PC-3 (cell line): Measurements from ENCODE around the gene PRKCQ. TPM values are rescaled to one million over a fixed set of nuclear protein-coding genes. Genes with fewer than 3 reads are reported as not detected.

Experiments used
- ATAC-seq: fragments of 200-7000 bp; cut with Tn5 transposase; 2 replicates; pipeline ENCODE4 v1.9.1; 2020; ENCODE audit warnings: mild to moderate bottlenecking, moderate library complexity
- BruUV-seq: library from RNA; stranded (reverse); fragments of 400-500 nt; replicated peaks from 2 replicates; lab custom pipeline; 2021; lab: Mats Ljungman, UMichigan
- CTCF ChIA-PET: fragments of 300-600 bp; sonication (Branson Sonifier 250); formaldehyde crosslinking; loops from one replicate; lab custom pipeline; 2022; ENCODE audit warnings: antibody characterized with exemption; lab: Charles Lee
- POLR2A ChIA-PET: fragments of 300-600 bp; sonication (Branson Sonifier 250); formaldehyde crosslinking; loops from one replicate; lab custom pipeline; 2022; ENCODE audit warnings: antibody characterized with exemption; ENCODE audit not compliant: unreplicated experiment; lab: Charles Lee
- DNase-seq: peaks from one replicate; pipeline ENCODE4 v3.0.0-alpha.2; 2015
- H2AFZ ChIP-seq: fragments of 300-600 bp; sonication (generic); 2 replicates; pipeline ENCODE4 v1.6.0; 2016; ENCODE audit warnings: antibody characterized with exemption, low read length
- H3F3A ChIP-seq: fragments of 300-600 bp; sonication (generic); one replicate; pipeline ENCODE4 v1.6.0; 2017; ENCODE audit warnings: antibody characterized with exemption, low read length, control low read depth, mild to moderate bottlenecking; ENCODE audit not compliant: unreplicated experiment
- H3K27ac ChIP-seq: fragments of 300-600 bp; sonication (generic); 2 replicates; pipeline ENCODE4 v1.5.1; 2016; ENCODE audit warnings: mild to moderate bottlenecking, low read length
- H3K27me3 ChIP-seq: fragments of 300-600 bp; sonication (generic); 2 replicates; pipeline ENCODE4 v1.6.1; 2016; ENCODE audit warnings: low read length, mixed read lengths
- H3K36me3 ChIP-seq: fragments of 300-600 bp; sonication (generic); 2 replicates; pipeline ENCODE4 v1.6.1; 2016; ENCODE audit warnings: low read depth, mixed run types, low read length, mixed read lengths
- H3K4me1 ChIP-seq: fragments of 300-600 bp; sonication (generic); 2 replicates; pipeline ENCODE4 v1.5.1; 2016; ENCODE audit warnings: low read length; ENCODE audit not compliant: insufficient read depth
- H3K4me2 ChIP-seq: fragments of 300-600 bp; sonication (generic); 2 replicates; pipeline ENCODE4 v1.6.0; 2016; ENCODE audit warnings: low read length
- H3K4me3 ChIP-seq: fragments of 300-600 bp; sonication (generic); 2 replicates; pipeline ENCODE4 v1.5.1; 2016; ENCODE audit warnings: mild to moderate bottlenecking, low read length, mixed read lengths
- H3K79me2 ChIP-seq: fragments of 300-600 bp; sonication (generic); 2 replicates; pipeline ENCODE4 v1.6.1; 2017; ENCODE audit warnings: low read length, mixed read lengths
- H3K9ac ChIP-seq: fragments of 300-600 bp; sonication (generic); 2 replicates; pipeline ENCODE4 v1.6.0; 2016; ENCODE audit warnings: mild to moderate bottlenecking, low read length
- H3K9me2 ChIP-seq: fragments of 300-600 bp; sonication (generic); replicated peaks from 2 replicates; pipeline ENCODE4 v1.6.1; 2016; ENCODE audit warnings: mixed run types, low read length, mixed read lengths
- H3K9me3 ChIP-seq: fragments of 300-600 bp; sonication (generic); 2 replicates; pipeline ENCODE4 v1.6.1; 2016; ENCODE audit warnings: low read length, mixed read lengths
- H4K20me1 ChIP-seq: fragments of 300-600 bp; sonication (generic); 2 replicates; pipeline ENCODE4 v1.6.1; 2016; ENCODE audit warnings: low read length, mixed read lengths
- CTCF ChIP-seq: fragments of 300-600 bp; sonication (generic); conservative IDR thresholded peaks from 2 replicates; pipeline ENCODE4 v1.5.1; 2017; ENCODE audit warnings: antibody characterized with exemption, low read depth, mild to moderate bottlenecking, low read length
- EZH2 ChIP-seq: fragments of 300-600 bp; sonication (generic); IDR thresholded peaks from one replicate; pipeline ENCODE4 v1.6.1; 2017; ENCODE audit warnings: antibody characterized with exemption, mild to moderate bottlenecking, low read length; ENCODE audit not compliant: unreplicated experiment
- EZH2phosphoT487 ChIP-seq: fragments of 300-600 bp; sonication (generic); IDR thresholded peaks from 2 replicates; pipeline ENCODE4 v1.6.1; 2018; ENCODE audit warnings: mild to moderate bottlenecking, antibody characterized with exemption, low read length, borderline replicate concordance
- intact Hi-C: fragments of 100-400 bp; cut with micrococcal nuclease; formaldehyde crosslinking; loops from 2 replicates; pipeline ENCODE4 v1.9.0; 2023
- total RNA-seq: library from RNA; depleted of rRNA; stranded (reverse); fragments of >200 nt; gene quantifications from 2 replicates; pipeline ENCODE4 v1.2.3, GENCODE V29; 2014

The PRKCQ gene
- total RNA-seq, 1 experiment from 2014 or later = not detected

GRCh38 chr10:6512182-6512581 lies 67.9 kb downstream of the PRKCQ start:
- Histone ChIP-seq H3K4me1 (no peaks in the 10 kb centered on the region), H3K9me2 (no peaks in the 10 kb centered on the region), H3K4me3 (no peak overlapping the region), H2AFZ (no peak overlapping the region), H3K27me3 (peaks cover 76% of the 10 kb centered on the region), H3K4me2 (no peak overlapping the region), H4K20me1 (no peaks in the 10 kb centered on the region), H3K9me3 (no peaks in the 10 kb centered on the region), H3F3A (no peaks in the 10 kb centered on the region), H3K36me3 (no peaks in the 10 kb centered on the region), H3K9ac (no peak overlapping the region), H3K79me2 (no peaks in the 10 kb centered on the region), H3K27ac (no peak overlapping the region)
- CTCF ChIA-PET = no interaction called here
- ATAC-seq (no peak), DNase-seq (no peak)
- intact Hi-C loops = no loop called here
- POLR2A ChIA-PET = no interaction called here
- TF ChIP-seq CTCF = no peak
- TF ChIP-seq EZH2phosphoT487 = no peak
- no peak for TF ChIP-seq EZH2
- BruUV-seq = no TSS peak

GRCh38 chr10:6511347-6511746 lies 68.7 kb downstream of the PRKCQ start:
- H3K27ac ChIP-seq = no peak overlapping the region
- no TSS peak for BruUV-seq
- H3K9me3 ChIP-seq = no peaks in the 10 kb centered on the region
- peaks cover 76% of the 10 kb centered on the region for H3K27me3 ChIP-seq
- H3F3A ChIP-seq = no peaks in the 10 kb centered on the region
- H3K79me2 ChIP-seq = no peaks in the 10 kb centered on the region
- H3K36me3 ChIP-seq = no peaks in the 10 kb centered on the region
- no peaks in the 10 kb centered on the region for H3K9me2 ChIP-seq
- intact Hi-C loops = no loop called here
- ATAC-seq (no peak), DNase-seq (no peak)
- no peak overlapping the region for H3K9ac ChIP-seq
- no peak for TF ChIP-seq EZH2phosphoT487
- no peak for TF ChIP-seq EZH2
- no peak for TF ChIP-seq CTCF
- no peaks in the 10 kb centered on the region for H4K20me1 ChIP-seq
- no peak overlapping the region for H3K4me2 ChIP-seq
- no peak overlapping the region for H2AFZ ChIP-seq
- ChIA-PET CTCF (no interaction called here), POLR2A (no interaction called here)
- H3K4me1 ChIP-seq = no peaks in the 10 kb centered on the region
- no peak overlapping the region for H3K4me3 ChIP-seq

DNA sequence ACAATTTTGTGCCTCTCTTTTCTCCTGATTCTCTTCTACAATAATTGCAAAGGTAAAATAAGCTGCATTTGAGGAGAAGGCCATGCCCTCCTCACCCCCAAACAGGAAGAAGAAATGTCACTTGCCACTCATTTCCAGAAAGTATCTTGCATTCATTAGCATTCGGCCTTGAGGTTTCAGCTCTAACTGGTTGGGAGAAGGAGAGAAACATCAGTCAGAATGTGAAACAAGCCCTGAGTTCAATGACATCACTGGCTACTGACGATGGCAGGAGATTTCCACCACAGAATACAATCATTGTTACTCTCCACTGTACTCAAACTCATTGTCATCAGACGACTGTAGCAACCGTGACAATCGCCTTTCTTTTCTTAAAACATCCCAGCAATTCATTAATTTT lies 72.8 kb downstream of the PRKCQ start:
- no peaks in the 10 kb centered on the region for H3K36me3 ChIP-seq
- no peak overlapping the region for H3K9ac ChIP-seq
- H3F3A ChIP-seq = no peaks in the 10 kb centered on the region
- ChIA-PET CTCF (no interaction called here), POLR2A (no interaction called here)
- TF ChIP-seq EZH2phosphoT487 (no peak), EZH2 (no peak), CTCF (no peak)
- no peaks in the 10 kb centered on the region for H3K79me2 ChIP-seq
- no peaks in the 10 kb centered on the region for H3K9me3 ChIP-seq
- intact Hi-C loops = no loop called here
- no peak overlapping the region for H3K4me3 ChIP-seq
- no peak overlapping the region for H3K4me2 ChIP-seq
- no TSS peak for BruUV-seq
- no peaks in the 10 kb centered on the region for H4K20me1 ChIP-seq
- no peak overlapping the region for H2AFZ ChIP-seq
- ATAC-seq (no peak), DNase-seq (no peak)
- H3K27me3 ChIP-seq = peaks cover 61% of the 10 kb centered on the region
- H3K9me2 ChIP-seq = no peaks in the 10 kb centered on the region
- H3K27ac ChIP-seq = no peak overlapping the region
- H3K4me1 ChIP-seq = no peaks in the 10 kb centered on the region
